HepG2 (cell line): ENCODE data around the gene HSF4. TPM values are rescaled to one million over a fixed set of nuclear protein-coding genes. Genes with fewer than 3 reads are reported as not detected.
A peak's percentile ranks its signal among the peaks of the same experiment; 100 is the strongest.

ENCODE experiments used
- ATAC-seq: fragments of 200-7000 bp; cut with Tn5 transposase; 3 replicates; pipeline ENCODE4 v1.9.1; 2020; ENCODE audit warnings: mild to moderate bottlenecking, moderate library complexity
- BruUV-seq: library from RNA; stranded (reverse); fragments of 400-500 nt; replicated peaks from 2 replicates; lab custom pipeline; 2021; lab: Mats Ljungman, UMichigan
- CTCF ChIA-PET: fragments of 300-600 bp; formaldehyde crosslinking; extraction: SDS; loops from one replicate; lab custom pipeline; 2021; ENCODE audit warnings: low total read pairs, inconsistent platforms, low intra/inter-chr PET ratio; lab: Yijun Ruan, JAX
- POLR2A ChIA-PET: fragments of 350-600 bp; sonication (Branson Sonifier 250); formaldehyde crosslinking; loops from one replicate; lab custom pipeline; 2020; ENCODE audit warnings: antibody characterized with exemption, inconsistent platforms; lab: Yijun Ruan, JAX
- DNase-seq: peaks from one replicate; pipeline ENCODE4 v3.0.0-alpha.2; 2015; ENCODE audit warnings: low spot score
- FAIRE-seq: peaks from 3 replicates; lab custom pipeline; 2011; peaks lifted over from hg19 to GRCh38; lab: Jason Lieb, UNC
- H2AFZ ChIP-seq: one replicate; pipeline ENCODE4 v1.6.1; 2011; ENCODE audit warnings: low read length, inconsistent platforms
- H3K27ac ChIP-seq: fragments of 300-600 bp; 3 replicates; pipeline ENCODE4 v1.8.0; 2011; ENCODE audit warnings: mixed run types, mild to moderate bottlenecking, mixed read lengths, low read length, inconsistent platforms; ENCODE audit not compliant: insufficient read depth; ENCODE audit errors: extremely low read length
- H3K27me3 ChIP-seq, 2 experiments: fragments of 200-600 bp in 1 of 2; 2 replicates in 1 of 2; 3 replicates in 1 of 2; pipeline versions ENCODE4 v1.6.0 to v1.8.0; 2011; ENCODE audit warnings: low read length in 2 of 2, mild to moderate bottlenecking in 2 of 2, moderate library complexity in 2 of 2, inconsistent platforms in 1 of 2; ENCODE audit not compliant: insufficient read depth in 2 of 2, control insufficient read depth in 1 of 2
- H3K36me3 ChIP-seq, 2 experiments: fragments of 200-600 bp in 1 of 2; replicated peaks in 1 of 2; 2 replicates in 1 of 2; 3 replicates in 1 of 2; pipeline versions ENCODE4 v1.5.1 to v1.8.0; 2011; ENCODE audit warnings: low read length in 2 of 2, inconsistent platforms in 1 of 2; ENCODE audit not compliant: insufficient read depth in 2 of 2, control insufficient read depth in 1 of 2
- H3K4me1 ChIP-seq: 2 replicates; pipeline ENCODE4 v1.5.1; 2012; ENCODE audit warnings: low read length, inconsistent platforms; ENCODE audit not compliant: insufficient read depth
- H3K4me2 ChIP-seq: 2 replicates; pipeline ENCODE4 v1.6.0; 2011; ENCODE audit warnings: low read depth, low read length, inconsistent platforms
- H3K4me3 ChIP-seq, 3 experiments: fragments of 200-600 bp in 1 of 3; sonication (generic), shearing (Covaris generic) in 1 of 3; replicated peaks in 1 of 3; 2 replicates each; pipeline ENCODE4 v1.5.1; 2011 to 2016; ENCODE audit warnings: low read length in 3 of 3, inconsistent platforms in 2 of 3, low read depth in 2 of 3, mild to moderate bottlenecking in 2 of 3, control low read depth in 1 of 3, mixed read lengths in 1 of 3; ENCODE audit not compliant: insufficient read depth in 1 of 3
- H3K79me2 ChIP-seq: one replicate; pipeline ENCODE4 v1.6.1; 2011; ENCODE audit warnings: low read length, inconsistent platforms; ENCODE audit not compliant: insufficient read depth
- H3K9ac ChIP-seq: 2 replicates; pipeline ENCODE4 v1.6.0; 2011; ENCODE audit warnings: mild to moderate bottlenecking, low read depth, low read length, inconsistent platforms; ENCODE audit not compliant: insufficient read depth
- H3K9me3 ChIP-seq: 2 replicates; pipeline ENCODE4 v1.5.1; 2012; ENCODE audit warnings: mild to moderate bottlenecking, low read length
- H4K20me1 ChIP-seq: 2 replicates; pipeline ENCODE4 v1.6.0; 2011; ENCODE audit warnings: inconsistent platforms, mild to moderate bottlenecking, low read length, moderate library complexity; ENCODE audit not compliant: insufficient read depth
- KAT2B ChIP-seq: fragments of 150-350 bp; IDR thresholded peaks from 2 replicates; pipeline ENCODE4 v1.6.1; 2014; ENCODE audit warnings: low read depth, low read length, borderline replicate concordance
- RBFOX2 ChIP-seq: fragments of 200-400 bp; formaldehyde crosslinking; IDR thresholded peaks from 2 replicates; pipeline ENCODE4 v1.6.1; 2017; ENCODE audit warnings: low read depth, mild to moderate bottlenecking, low read length
- RBM22 ChIP-seq: fragments of 200-400 bp; formaldehyde crosslinking; optimal IDR thresholded peaks from 2 replicates; pipeline ENCODE3; 2017; ENCODE audit warnings: mild to moderate bottlenecking, low read length, moderate library complexity
- SSRP1 ChIP-seq: IDR thresholded peaks from 2 replicates; pipeline ENCODE4 v1.6.1; 2016; ENCODE audit warnings: control low read depth
- TBX3 ChIP-seq: fragments of 450-650 bp; IDR thresholded peaks from 2 replicates; pipeline ENCODE4 v1.6.1; 2017; ENCODE audit warnings: antibody characterized with exemption, mild to moderate bottlenecking, inconsistent platforms, borderline replicate concordance
- ZNF770 ChIP-seq: sonication (generic); formaldehyde crosslinking; IDR thresholded peaks from 2 replicates; pipeline ENCODE4 v1.5.0; 2020; ENCODE audit warnings: mild to moderate bottlenecking, missing genetic modification reagents
- ZNF773 ChIP-seq: sonication (generic); formaldehyde crosslinking; IDR thresholded peaks from 2 replicates; pipeline ENCODE4 v1.4.0; 2020; ENCODE audit warnings: missing genetic modification reagents, borderline replicate concordance
- WGBS: methylation state at CpG from one replicate; pipeline ENCODE4 v1.1.6; 2017; ENCODE audit warnings: low lambda C conversion rate; 5-methylcytosine and 5-hydroxymethylcytosine counted together
- in situ Hi-C: cut with HindIII; loops from 2 replicates; pipeline ENCODE4 v1.10.0; 2017; ENCODE audit warnings: low pct_unique_long_range_greater_than_20kb; ENCODE audit not compliant: extremely low pct_ligation_motif_present
- intact Hi-C: fragments of 100-400 bp; cut with micrococcal nuclease; formaldehyde crosslinking; loops from one replicate; pipeline ENCODE4 v1.10.0; 2022; ENCODE audit not compliant: unreplicated experiment
- polyA plus RNA-seq, 8 experiments: library from polyadenylated mRNA; depleted of rRNA in 3 of 8; stranded (reverse) in 7 of 8; unstranded in 1 of 8; fragments of >200 nt; fragmentation: Illumina TruSeq in 4 of 8; extraction: Trizol in 4 of 8; gene quantifications; 2 replicates each; pipeline versions ENCODE4 v1.2.1 to v1.2.3, GENCODE V29; 2011 to 2016; ENCODE audit warnings: low read depth in 4 of 8, missing spikeins in 1 of 8, mixed read lengths in 1 of 8; ENCODE audit not compliant: insufficient read depth in 1 of 8
- total RNA-seq, 5 experiments: library from RNA; depleted of rRNA; stranded (reverse); fragments of >200 nt; fragmentation: Illumina TruSeq; extraction: Trizol; gene quantifications; 2 replicates each; pipeline ENCODE4 v1.2.3, GENCODE V29; 2016; ENCODE audit warnings: low read depth in 1 of 5
- TF ChIP-seq, protein P1 (sequence below): sonication (generic); formaldehyde crosslinking; conservative IDR thresholded peaks from 2 replicates; pipeline ENCODE4 v1.4.0; 2020; ENCODE audit warnings: missing genetic modification reagents

The HSF4 gene
- total and polyA plus RNA-seq, 2 of the 13 experiments (the other 11 are each of a cell fraction or from before 2014, with no cell fraction given), result 3.5 to 16.9 TPM

DNA sequence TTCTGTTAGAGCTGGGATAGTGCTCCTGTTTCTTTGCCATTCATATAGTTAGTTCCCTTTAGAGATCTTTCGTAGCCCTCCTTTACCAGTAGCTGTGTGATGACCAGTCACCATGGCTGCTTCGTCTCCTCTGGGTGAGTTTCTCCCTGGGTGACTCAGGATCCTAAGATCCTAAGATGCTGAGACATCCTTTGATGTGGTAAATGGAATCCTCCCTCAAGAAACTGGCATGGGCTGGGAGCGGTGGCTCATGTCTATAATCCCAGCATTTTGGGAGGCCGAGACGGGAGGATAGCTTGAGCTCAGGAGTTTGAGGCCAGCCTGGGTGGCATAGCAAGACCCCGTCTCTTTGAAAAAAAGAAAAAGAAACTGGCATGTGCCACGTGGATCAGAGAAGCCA is 48.9 kb upstream of the HSF4 start:
- H3K9ac ChIP-seq, result 0 out of 2 replicates have a peak overlapping the region, but pooled peaks have one; percentile 3
- 95% methylated on average over 7 of the region's 7 CpGs for WGBS
- peak overlapping the region; percentile 87 for H3K27ac ChIP-seq
- H3K27me3 ChIP-seq, result no peaks in the 10 kb centered on the region; a peak in 1 of 5 replicates
- FAIRE-seq (no peak), ATAC-seq (no peak), DNase-seq (no peak)
- H4K20me1 ChIP-seq, result peaks cover 56% of the 10 kb centered on the region
- peak overlapping the region; percentile 59 for H3K4me2 ChIP-seq
- peaks cover 93% of the 10 kb centered on the region for H3K79me2 ChIP-seq
- H3K4me1 ChIP-seq, result peaks cover 72% of the 10 kb centered on the region
- CTCF ChIA-PET, result no interaction called here
- peaks cover 22 to 31% of the 10 kb centered on the region in 2 experiments for H3K36me3 ChIP-seq
- intact Hi-C loops (no loop called here), in situ Hi-C loops (no loop called here)
- BruUV-seq, result no TSS peak
- H2AFZ ChIP-seq, result no peak overlapping the region
- no peak for TF ChIP-seq KAT2B
- TF ChIP-seq ZNF773 (CRISPR knock-in tag), result no peak
- TF ChIP-seq, protein P1, sequence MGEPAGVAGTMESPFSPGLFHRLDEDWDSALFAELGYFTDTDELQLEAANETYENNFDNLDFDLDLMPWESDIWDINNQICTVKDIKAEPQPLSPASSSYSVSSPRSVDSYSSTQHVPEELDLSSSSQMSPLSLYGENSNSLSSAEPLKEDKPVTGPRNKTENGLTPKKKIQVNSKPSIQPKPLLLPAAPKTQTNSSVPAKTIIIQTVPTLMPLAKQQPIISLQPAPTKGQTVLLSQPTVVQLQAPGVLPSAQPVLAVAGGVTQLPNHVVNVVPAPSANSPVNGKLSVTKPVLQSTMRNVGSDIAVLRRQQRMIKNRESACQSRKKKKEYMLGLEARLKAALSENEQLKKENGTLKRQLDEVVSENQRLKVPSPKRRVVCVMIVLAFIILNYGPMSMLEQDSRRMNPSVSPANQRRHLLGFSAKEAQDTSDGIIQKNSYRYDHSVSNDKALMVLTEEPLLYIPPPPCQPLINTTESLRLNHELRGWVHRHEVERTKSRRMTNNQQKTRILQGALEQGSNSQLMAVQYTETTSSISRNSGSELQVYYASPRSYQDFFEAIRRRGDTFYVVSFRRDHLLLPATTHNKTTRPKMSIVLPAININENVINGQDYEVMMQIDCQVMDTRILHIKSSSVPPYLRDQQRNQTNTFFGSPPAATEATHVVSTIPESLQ (CRISPR knock-in tag), result no peak
- TF ChIP-seq SSRP1 (CRISPR knock-in tag), result peak; percentile 54; the same call in 1 of the 2 replicates
- peak; percentile 42; the same call in 1 of the 2 replicates for TF ChIP-seq RBFOX2
- TF ChIP-seq TBX3, result no peak
- peak; percentile 50 for TF ChIP-seq RBM22
- peak; percentile 35; the same call in 1 of the 2 replicates for TF ChIP-seq ZNF770 (CRISPR knock-in tag)
- H3K4me3 ChIP-seq, result no peak overlapping the region; a peak in 1 of 6 replicates
- POLR2A ChIA-PET, result interaction anchor here (0.7 to 2.6 kb wide), 3 partner anchors 12 to 98 kb away, joined by 3 to 13 read pairs (median 3); no protein-coding TSS in a partner anchor
- no peaks in the 10 kb centered on the region for H3K9me3 ChIP-seq
